Neural progenitor cell (in vitro differentiated cells): ENCODE measurements around the gene PUS1. TPM values are rescaled to one million over a fixed set of nuclear protein-coding genes. Genes with fewer than 3 reads are reported as not detected.

ENCODE experiments used
- DNase-seq: peaks from one replicate; pipeline ENCODE4 v3.0.0-alpha.2; 2016; ENCODE audit warnings: low spot score
- H2AFZ ChIP-seq: fragments of 200-600 bp; sonication (generic); replicated peaks from 2 replicates; pipeline ENCODE4 v1.6.1; 2016; ENCODE audit warnings: antibody characterized with exemption
- H3F3A ChIP-seq: fragments of 200-600 bp; sonication (generic); 2 replicates; pipeline ENCODE4 v1.6.1; 2016; ENCODE audit warnings: antibody characterized with exemption, low read depth
- H3K27ac ChIP-seq: fragments of 200-600 bp; sonication (generic); 2 replicates; pipeline ENCODE4 v1.5.1; 2016; ENCODE audit warnings: mild to moderate bottlenecking
- H3K27me3 ChIP-seq: fragments of 200-600 bp; sonication (generic); 2 replicates; pipeline ENCODE4 v1.6.1; 2016; ENCODE audit warnings: mild to moderate bottlenecking, moderate library complexity
- H3K36me3 ChIP-seq: fragments of 200-600 bp; sonication (generic); 2 replicates; pipeline ENCODE4 v1.5.1; 2016
- H3K4me1 ChIP-seq: fragments of 200-600 bp; sonication (generic); 2 replicates; pipeline ENCODE4 v1.6.1; 2016; ENCODE audit warnings: mixed run types
- H3K4me2 ChIP-seq: fragments of 200-600 bp; sonication (generic); 2 replicates; pipeline ENCODE4 v1.6.1; 2016
- H3K4me3 ChIP-seq: fragments of 200-600 bp; sonication (generic); 2 replicates; pipeline ENCODE4 v1.5.1; 2016
- H3K79me2 ChIP-seq: fragments of 200-600 bp; sonication (generic); 2 replicates; pipeline ENCODE4 v1.6.1; 2016; ENCODE audit warnings: low read depth
- H3K9ac ChIP-seq: fragments of 200-600 bp; sonication (generic); 2 replicates; pipeline ENCODE4 v1.6.1; 2016
- H3K9me3 ChIP-seq: fragments of 200-600 bp; sonication (generic); 2 replicates; pipeline ENCODE4 v1.5.1; 2016; ENCODE audit warnings: low read depth
- H4K20me1 ChIP-seq: fragments of 200-600 bp; sonication (generic); 2 replicates; pipeline ENCODE4 v1.6.1; 2016; ENCODE audit warnings: low read depth
- H3K27ac Mint-ChIP-seq: 3 replicates; pipeline ENCODE4 v1.8.0; 2021; ENCODE audit warnings: mixed read lengths
- H3K27me3 Mint-ChIP-seq: 2 replicates; pipeline ENCODE4 v1.8.0; 2022; ENCODE audit warnings: low read depth, mild to moderate bottlenecking, inconsistent platforms, moderate library complexity, mixed read lengths; ENCODE audit not compliant: insufficient read depth
- H3K36me3 Mint-ChIP-seq: 3 replicates; pipeline ENCODE4 v1.8.0; 2021; ENCODE audit warnings: mixed read lengths
- H3K4me1 Mint-ChIP-seq: 3 replicates; pipeline ENCODE4 v1.8.0; 2021; ENCODE audit warnings: mixed read lengths
- H3K4me3 Mint-ChIP-seq: 3 replicates; pipeline ENCODE4 v1.8.0; 2021; ENCODE audit warnings: mild to moderate bottlenecking, moderate library complexity, mixed read lengths
- H3K9me3 Mint-ChIP-seq: 3 replicates; pipeline ENCODE4 v1.8.0; 2020; ENCODE audit warnings: mixed read lengths
- EZH2 ChIP-seq: fragments of 200-600 bp; sonication (generic); IDR thresholded peaks from 2 replicates; pipeline ENCODE4 v1.6.1; 2017; ENCODE audit warnings: antibody characterized with exemption, mild to moderate bottlenecking, moderate library complexity
- EZH2phosphoT487 ChIP-seq: fragments of 200-600 bp; sonication (generic); IDR thresholded peaks from 2 replicates; pipeline ENCODE4 v1.6.1; 2017; ENCODE audit warnings: antibody characterized with exemption
- total RNA-seq: library from RNA; depleted of rRNA; stranded (reverse); fragments of >200 nt; gene quantifications from 2 replicates; pipeline ENCODE4 v1.2.3, GENCODE V29; 2015; ENCODE audit warnings: low replicate concordance
- TF ChIP-seq, protein P1 (sequence below): fragments of 200-600 bp; sonication (generic); IDR thresholded peaks from 2 replicates; pipeline ENCODE4 v1.5.1; 2017; ENCODE audit warnings: antibody characterized with exemption, mild to moderate bottlenecking

The PUS1 gene
- total RNA-seq, 1 donor from 2014 or later: 15.9 TPM

DNA sequence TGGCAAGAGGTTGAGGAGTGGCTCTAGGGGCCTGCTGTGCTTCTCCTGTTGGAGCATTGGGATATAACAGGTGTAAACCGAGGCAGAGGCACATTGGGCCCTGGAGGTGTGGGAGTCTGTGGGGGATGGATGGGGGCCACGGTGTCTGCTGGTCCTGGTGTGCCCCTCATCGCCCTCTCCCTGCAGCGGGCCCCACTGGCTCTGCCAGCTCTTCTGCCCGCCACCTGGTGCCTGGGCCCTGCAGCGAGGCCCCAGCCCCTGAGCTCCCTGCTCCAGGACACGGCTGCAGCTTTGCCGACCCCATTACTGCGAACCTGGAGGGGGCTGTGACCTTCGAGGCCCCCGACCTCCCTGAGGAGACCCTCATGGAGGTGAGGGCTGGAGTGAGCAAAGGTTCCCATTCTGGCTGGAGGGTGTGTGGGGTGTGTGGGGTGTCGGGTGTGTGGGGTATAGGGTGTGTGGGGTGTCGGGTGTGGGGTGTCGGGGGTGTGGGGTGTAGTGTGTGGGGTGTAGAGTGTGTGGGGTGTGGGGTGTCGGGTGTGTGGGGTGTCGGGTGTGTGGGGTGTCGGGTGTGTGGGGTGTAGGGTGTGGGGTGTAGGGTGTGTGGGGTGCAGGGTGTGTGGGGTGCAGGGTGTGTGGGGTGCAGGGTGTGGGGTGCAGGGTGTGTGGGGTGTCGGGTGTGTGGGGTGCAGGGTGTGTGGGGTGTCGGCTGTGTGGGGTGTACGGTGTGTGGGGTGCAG is 10.6 kb upstream of the PUS1 start:
- H2AFZ ChIP-seq: no peak overlapping the region
- Mint-ChIP-seq H3K36me3 (peaks cover 4% of the 10 kb centered on the region), H3K9me3 (no peaks in the 10 kb centered on the region), H3K4me3 (no peak overlapping the region), H3K27me3 (no peaks in the 10 kb centered on the region), H3K27ac (no peak overlapping the region), H3K4me1 (no peaks in the 10 kb centered on the region)
- H3K79me2 ChIP-seq: no peaks in the 10 kb centered on the region
- H3K4me1 ChIP-seq: no peaks in the 10 kb centered on the region
- no peaks in the 10 kb centered on the region for H3K9me3 ChIP-seq
- H3K27ac ChIP-seq: no peak overlapping the region
- H4K20me1 ChIP-seq: no peaks in the 10 kb centered on the region
- no peak overlapping the region for H3K4me3 ChIP-seq
- no peak overlapping the region for H3K4me2 ChIP-seq
- no peak for DNase-seq
- H3F3A ChIP-seq: no peaks in the 10 kb centered on the region
- no peaks in the 10 kb centered on the region for H3K27me3 ChIP-seq
- no peaks in the 10 kb centered on the region for H3K36me3 ChIP-seq
- TF ChIP-seq EZH2phosphoT487: no peak
- TF ChIP-seq, protein P1, sequence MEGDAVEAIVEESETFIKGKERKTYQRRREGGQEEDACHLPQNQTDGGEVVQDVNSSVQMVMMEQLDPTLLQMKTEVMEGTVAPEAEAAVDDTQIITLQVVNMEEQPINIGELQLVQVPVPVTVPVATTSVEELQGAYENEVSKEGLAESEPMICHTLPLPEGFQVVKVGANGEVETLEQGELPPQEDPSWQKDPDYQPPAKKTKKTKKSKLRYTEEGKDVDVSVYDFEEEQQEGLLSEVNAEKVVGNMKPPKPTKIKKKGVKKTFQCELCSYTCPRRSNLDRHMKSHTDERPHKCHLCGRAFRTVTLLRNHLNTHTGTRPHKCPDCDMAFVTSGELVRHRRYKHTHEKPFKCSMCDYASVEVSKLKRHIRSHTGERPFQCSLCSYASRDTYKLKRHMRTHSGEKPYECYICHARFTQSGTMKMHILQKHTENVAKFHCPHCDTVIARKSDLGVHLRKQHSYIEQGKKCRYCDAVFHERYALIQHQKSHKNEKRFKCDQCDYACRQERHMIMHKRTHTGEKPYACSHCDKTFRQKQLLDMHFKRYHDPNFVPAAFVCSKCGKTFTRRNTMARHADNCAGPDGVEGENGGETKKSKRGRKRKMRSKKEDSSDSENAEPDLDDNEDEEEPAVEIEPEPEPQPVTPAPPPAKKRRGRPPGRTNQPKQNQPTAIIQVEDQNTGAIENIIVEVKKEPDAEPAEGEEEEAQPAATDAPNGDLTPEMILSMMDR: no peak
- no peak for TF ChIP-seq EZH2
- no peak overlapping the region for H3K9ac ChIP-seq

DNA sequence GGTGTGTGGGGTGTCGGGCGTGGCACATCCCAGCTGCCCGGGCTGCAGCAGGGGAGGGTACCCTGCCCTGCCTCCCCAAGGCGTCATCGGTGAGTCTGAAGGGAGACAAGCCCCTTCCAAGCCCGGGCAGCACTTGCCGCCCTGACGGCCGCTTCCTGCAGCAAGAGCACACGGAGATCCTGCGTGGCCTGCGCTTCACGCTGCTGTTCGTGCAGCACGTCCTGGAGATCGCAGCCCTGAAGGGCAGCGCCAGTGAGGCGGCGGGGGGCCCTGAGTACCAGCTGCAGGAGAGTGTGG is 10.1 kb upstream of the PUS1 start:
- Mint-ChIP-seq H3K27me3 (no peaks in the 10 kb centered on the region), H3K27ac (no peak overlapping the region), H3K4me3 (no peak overlapping the region), H3K36me3 (peaks cover 4% of the 10 kb centered on the region), H3K4me1 (no peaks in the 10 kb centered on the region), H3K9me3 (no peaks in the 10 kb centered on the region)
- H3K27me3 ChIP-seq: no peaks in the 10 kb centered on the region
- H3K9ac ChIP-seq: no peak overlapping the region
- TF ChIP-seq EZH2phosphoT487 (no peak), EZH2 (no peak)
- TF ChIP-seq, protein P1: no peak
- no peaks in the 10 kb centered on the region for H4K20me1 ChIP-seq
- H3K36me3 ChIP-seq: no peaks in the 10 kb centered on the region
- H2AFZ ChIP-seq: no peak overlapping the region
- no peaks in the 10 kb centered on the region for H3F3A ChIP-seq
- no peaks in the 10 kb centered on the region for H3K79me2 ChIP-seq
- no peak overlapping the region for H3K4me3 ChIP-seq
- no peaks in the 10 kb centered on the region for H3K9me3 ChIP-seq
- H3K4me2 ChIP-seq: no peak overlapping the region
- H3K4me1 ChIP-seq: no peaks in the 10 kb centered on the region
- H3K27ac ChIP-seq: no peak overlapping the region
- no peak for DNase-seq

DNA sequence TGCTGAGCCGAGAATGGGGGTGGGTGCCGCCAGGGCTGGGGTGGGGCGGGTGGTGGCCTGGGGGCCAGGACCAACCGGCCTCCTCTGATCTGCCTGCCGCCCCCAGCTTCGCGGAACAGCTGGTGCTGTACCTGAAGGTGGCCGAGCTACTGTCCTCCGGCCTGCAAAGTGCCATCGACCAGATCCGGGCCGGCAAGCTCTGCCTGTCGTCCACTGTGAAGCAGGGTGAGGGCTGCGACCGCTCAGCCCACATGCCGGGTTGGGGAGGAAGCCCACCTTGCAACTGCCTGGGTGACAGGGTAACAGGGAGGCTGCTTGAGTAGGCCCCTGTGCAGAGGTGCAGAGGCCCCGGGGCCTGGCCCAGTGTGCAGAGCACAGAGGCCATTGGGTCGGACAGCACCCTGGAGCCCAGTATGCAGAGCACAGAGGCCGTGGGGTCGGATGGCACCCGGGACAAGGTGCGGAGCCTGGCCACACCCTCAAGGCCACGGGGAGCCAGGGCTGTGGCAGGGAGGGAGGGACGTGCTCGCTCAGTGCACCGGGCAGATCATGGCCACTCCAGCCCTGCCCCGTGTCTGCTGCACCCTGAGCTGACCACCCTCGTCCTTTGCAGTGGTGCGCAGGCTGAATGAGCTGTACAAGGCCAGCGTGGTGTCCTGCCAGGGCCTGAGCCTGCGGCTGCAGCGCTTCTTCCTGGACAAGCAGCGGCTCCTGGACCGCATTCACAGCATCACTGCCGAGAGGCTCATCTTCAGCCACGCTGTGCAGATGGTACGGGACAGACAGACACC is 9.5 kb upstream of the PUS1 start:
- no peaks in the 10 kb centered on the region for H3K4me1 Mint-ChIP-seq
- Histone ChIP-seq H3K27me3 (no peaks in the 10 kb centered on the region), H2AFZ (no peak overlapping the region), H4K20me1 (no peaks in the 10 kb centered on the region), H3K4me3 (no peak overlapping the region), H3K9ac (no peak overlapping the region), H3F3A (no peaks in the 10 kb centered on the region), H3K4me2 (no peak overlapping the region), H3K27ac (no peak overlapping the region), H3K36me3 (no peaks in the 10 kb centered on the region), H3K79me2 (no peaks in the 10 kb centered on the region), H3K4me1 (no peaks in the 10 kb centered on the region), H3K9me3 (no peaks in the 10 kb centered on the region)
- peaks cover 2% of the 10 kb centered on the region for H3K36me3 Mint-ChIP-seq
- DNase-seq: no peak
- no peaks in the 10 kb centered on the region for H3K9me3 Mint-ChIP-seq
- H3K27me3 Mint-ChIP-seq: no peaks in the 10 kb centered on the region
- TF ChIP-seq, protein P1: no peak
- TF ChIP-seq EZH2: no peak
- TF ChIP-seq EZH2phosphoT487: no peak
- H3K27ac Mint-ChIP-seq: no peak overlapping the region
- H3K4me3 Mint-ChIP-seq: no peak overlapping the region
